SU-DHL-6 (cell line): Measurements from ENCODE around the gene ISLR2.

Experiments
- EZH2phosphoT487 ChIP-seq: fragments of 200-600 bp; sonication (generic), shearing (Covaris generic); conservative IDR thresholded peaks from 2 replicates; pipeline ENCODE4 v1.6.1; 2018; ENCODE audit warnings: mild to moderate bottlenecking, antibody characterized with exemption, low read length, moderate library complexity, mixed read lengths
- TF ChIP-seq, protein P1 (sequence below): fragments of 200-600 bp; sonication (generic); IDR thresholded peaks from one replicate; pipeline ENCODE4 v1.5.1; 2017; ENCODE audit warnings: antibody characterized with exemption, mild to moderate bottlenecking, low read length, moderate library complexity; ENCODE audit not compliant: insufficient read depth, poor library complexity, severe bottlenecking

DNA sequence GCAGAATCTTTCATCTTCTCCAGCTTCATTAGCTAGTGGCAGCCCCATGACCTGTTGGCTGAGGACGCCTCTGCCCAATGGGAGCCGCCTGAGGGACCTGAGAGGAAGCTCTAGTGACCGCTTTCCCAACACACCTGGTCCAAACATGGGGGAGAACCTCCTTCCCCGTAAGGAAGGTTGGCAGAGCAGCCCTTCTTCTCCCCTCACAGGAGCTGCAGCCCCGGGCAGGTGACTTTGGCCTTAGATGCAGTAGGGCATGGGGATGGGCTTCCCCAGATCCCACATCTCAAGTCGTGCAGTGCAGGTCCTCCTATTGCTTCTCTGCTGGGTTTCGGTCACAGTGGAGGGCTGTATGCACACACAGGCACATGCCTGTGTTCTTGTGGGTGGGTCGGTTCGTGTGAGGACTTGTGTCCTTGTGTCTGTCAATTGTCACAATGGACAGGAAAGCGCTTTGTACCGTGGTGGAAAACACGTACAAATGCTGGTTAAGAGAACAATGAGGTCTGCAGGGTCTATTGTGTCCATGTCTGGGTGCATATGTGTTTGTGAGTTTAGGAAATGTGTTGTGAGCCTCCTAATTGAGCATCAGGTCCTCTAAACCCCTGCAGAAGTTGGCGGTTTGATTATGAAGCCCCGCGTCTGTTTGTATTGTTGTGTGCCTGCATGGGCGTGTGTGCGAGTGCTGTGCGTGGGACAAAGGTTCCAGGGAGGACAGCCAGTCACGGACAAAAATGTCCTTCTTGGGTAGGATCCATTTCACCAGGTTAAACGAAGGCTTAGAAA, 1.4 kb downstream of the ISLR2 start:
- no peak for TF ChIP-seq EZH2phosphoT487
- TF ChIP-seq, protein P1, sequence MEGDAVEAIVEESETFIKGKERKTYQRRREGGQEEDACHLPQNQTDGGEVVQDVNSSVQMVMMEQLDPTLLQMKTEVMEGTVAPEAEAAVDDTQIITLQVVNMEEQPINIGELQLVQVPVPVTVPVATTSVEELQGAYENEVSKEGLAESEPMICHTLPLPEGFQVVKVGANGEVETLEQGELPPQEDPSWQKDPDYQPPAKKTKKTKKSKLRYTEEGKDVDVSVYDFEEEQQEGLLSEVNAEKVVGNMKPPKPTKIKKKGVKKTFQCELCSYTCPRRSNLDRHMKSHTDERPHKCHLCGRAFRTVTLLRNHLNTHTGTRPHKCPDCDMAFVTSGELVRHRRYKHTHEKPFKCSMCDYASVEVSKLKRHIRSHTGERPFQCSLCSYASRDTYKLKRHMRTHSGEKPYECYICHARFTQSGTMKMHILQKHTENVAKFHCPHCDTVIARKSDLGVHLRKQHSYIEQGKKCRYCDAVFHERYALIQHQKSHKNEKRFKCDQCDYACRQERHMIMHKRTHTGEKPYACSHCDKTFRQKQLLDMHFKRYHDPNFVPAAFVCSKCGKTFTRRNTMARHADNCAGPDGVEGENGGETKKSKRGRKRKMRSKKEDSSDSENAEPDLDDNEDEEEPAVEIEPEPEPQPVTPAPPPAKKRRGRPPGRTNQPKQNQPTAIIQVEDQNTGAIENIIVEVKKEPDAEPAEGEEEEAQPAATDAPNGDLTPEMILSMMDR: no peak
